ENCODE results near the gene RO60. TPM values are rescaled to one million over a fixed set of nuclear protein-coding genes. Genes with fewer than 3 reads are reported as not detected.

Gene RO60
- total RNA-seq, 1 experiment from 2014 or later, result 74.8 TPM

- H3K9me3 ChIP-seq (ENCODE audit: control insufficient read depth, insufficient read depth, low read depth, low read length), result no peaks in the 10 kb centered on the region
- in situ Hi-C loops (cut with HindIII; ENCODE audit: low pct_unique_long_range_greater_than_20kb, low sequenced_read_pairs) (no loop called here), intact Hi-C loops (cut with micrococcal nuclease; ENCODE audit: unreplicated experiment) (no loop called here)
- TF ChIP-seq SIN3A (IDR thresholded peaks at IDR 0.05; ENCODE audit: borderline replicate concordance, insufficient read depth, low read depth, low read length) (no peak), REST (IDR thresholded peaks at IDR 0.05; ENCODE audit: insufficient read depth in 1 of 2, low read depth in 2 of 2, low read length in 1 of 2) (no peak), CTCF (IDR thresholded peaks at IDR 0.05) (no peak), TCF7L2 (IDR thresholded peaks at IDR 0.05; ENCODE audit: low read depth, low read length) (no peak), POLR2AphosphoS5 (IDR thresholded peaks at IDR 0.05; ENCODE audit: low read depth, low read length) (no peak)
- no peak overlapping the region for H3K4me3 ChIP-seq (ENCODE audit: low read depth in 2 of 2, low read length in 2 of 2)
- no peaks in the 10 kb centered on the region for H3K27me3 ChIP-seq (ENCODE audit: control insufficient read depth, insufficient read depth, low read length)
- CTCF ChIA-PET, result interaction anchor here (0.6 kb wide), 1 partner anchor 396 kb away, joined by 3 read pairs; no protein-coding TSS in a partner anchor
- ATAC-seq (no peak), DNase-seq (ENCODE audit: low read depth, low spot score) (no peak)
- no TSS peak for BruUV-seq (replicated peaks)
- no peak overlapping the region for H3K27ac ChIP-seq (ENCODE audit: low read length)
- POLR2A ChIA-PET, result no interaction called here
- H3K4me1 ChIP-seq (ENCODE audit: control insufficient read depth, insufficient read depth, low read length), result no peaks in the 10 kb centered on the region
- H3K36me3 ChIP-seq (ENCODE audit: control insufficient read depth, insufficient read depth, low read length), result peaks cover 18% of the 10 kb centered on the region
Observed at GRCh38 chr1:193025218-193025617, 34.2 kb upstream of the RO60 start.

GRCh38 chr1:193030280-193030679 lies 29.1 kb upstream of the RO60 start:
- TF ChIP-seq CTCF (IDR thresholded peaks at IDR 0.05) (no peak), POLR2AphosphoS5 (IDR thresholded peaks at IDR 0.05; ENCODE audit: low read depth, low read length) (no peak), TCF7L2 (IDR thresholded peaks at IDR 0.05; ENCODE audit: low read depth, low read length) (no peak)
- H3K27ac ChIP-seq (ENCODE audit: low read length), result no peak overlapping the region
- ATAC-seq (no peak), DNase-seq (ENCODE audit: low read depth, low spot score) (no peak)
- peaks cover 6% of the 10 kb centered on the region; the same call in 1 of the 2 replicates for H3K36me3 ChIP-seq (ENCODE audit: control insufficient read depth, insufficient read depth, low read length)
- in situ Hi-C loops (cut with HindIII; ENCODE audit: low pct_unique_long_range_greater_than_20kb, low sequenced_read_pairs), result no loop called here
- H3K4me1 ChIP-seq (ENCODE audit: control insufficient read depth, insufficient read depth, low read length), result no peaks in the 10 kb centered on the region
- no peaks in the 10 kb centered on the region for H3K9me3 ChIP-seq (ENCODE audit: control insufficient read depth, insufficient read depth, low read depth, low read length)
- H3K4me3 ChIP-seq (ENCODE audit: low read depth in 2 of 2, low read length in 2 of 2), result no peak overlapping the region
- BruUV-seq (replicated peaks), result no TSS peak
- ChIA-PET POLR2A (no interaction called here), CTCF (no interaction called here)
- intact Hi-C loops (cut with micrococcal nuclease; ENCODE audit: unreplicated experiment), result no loop called here
- H3K27me3 ChIP-seq (ENCODE audit: control insufficient read depth, insufficient read depth, low read length), result no peaks in the 10 kb centered on the region
